Measurements from ENCODE around the gene PLEK2. TPM values are rescaled to one million over a fixed set of nuclear protein-coding genes. Genes with fewer than 3 reads are reported as not detected.
"Not testable (repeated sequence)": the region's sequence is repeated elsewhere in the genome, so short reads cannot be mapped to it uniquely, and the experiment has no call there.

The PLEK2 gene
- total RNA-seq, 1 donor from 2014 or later = 0.53 TPM

- H3K4me3 ChIP-seq = peak overlapping the region in 1 of 2 donors; percentile 68
- H3K36me3 ChIP-seq = no peaks in the 10 kb centered on the region
- intact Hi-C loops (cut with DNase I) = loop anchor here (10.0 kb wide), 1 partner anchor 337 kb away; the partner anchor contains the start of gene RDH11
- H3K9me3 ChIP-seq = no peaks in the 10 kb centered on the region
- DNase-seq (ENCODE audit: low spot score in 2 of 2) = no peak
- no peaks in the 10 kb centered on the region for H3K27me3 ChIP-seq
- H3K4me1 ChIP-seq = peaks cover 6 to 32% of the 10 kb centered on the region in 2 donors
- no peak for TF ChIP-seq CTCF (IDR thresholded peaks at IDR 0.05)
- H3K27ac ChIP-seq = no peak overlapping the region
Observed at GRCh38 chr14:67357969-67358354, 54.0 kb downstream of the PLEK2 start.

GRCh38 chr14:67357186-67357968, 54.6 kb downstream of the PLEK2 start:
- H3K4me3 ChIP-seq = no peak overlapping the region
- TF ChIP-seq CTCF (IDR thresholded peaks at IDR 0.05) = no peak
- no peak for DNase-seq (ENCODE audit: low spot score in 2 of 2)
- no peaks in the 10 kb centered on the region for H3K36me3 ChIP-seq
- H3K9me3 ChIP-seq = no peaks in the 10 kb centered on the region
- peaks cover 6 to 29% of the 10 kb centered on the region in 2 donors for H3K4me1 ChIP-seq
- no peaks in the 10 kb centered on the region for H3K27me3 ChIP-seq
- H3K27ac ChIP-seq = no peak overlapping the region
- intact Hi-C loops (cut with DNase I) = loop anchor here (10.0 kb wide), 1 partner anchor 337 kb away; the partner anchor contains the start of gene RDH11

GRCh38 chr14:67352055-67352454, 59.9 kb downstream of the PLEK2 start:
- no peaks in the 10 kb centered on the region for H3K4me1 ChIP-seq
- TF ChIP-seq CTCF (IDR thresholded peaks at IDR 0.05) = no peak
- H3K27me3 ChIP-seq = no peaks in the 10 kb centered on the region
- H3K36me3 ChIP-seq = peaks cover 31 to 46% of the 10 kb centered on the region in 2 donors
- H3K9me3 ChIP-seq = no peaks in the 10 kb centered on the region
- intact Hi-C loops (cut with DNase I) = loop anchor here (10.0 kb wide), 1 partner anchor 343 kb away; the partner anchor contains the start of gene RDH11
- DNase-seq (ENCODE audit: low spot score in 2 of 2) = no peak
- no peak overlapping the region for H3K4me3 ChIP-seq
- H3K27ac ChIP-seq = no peak overlapping the region

- intact Hi-C loops (cut with DNase I) = no loop called here
- TF ChIP-seq CTCF (IDR thresholded peaks at IDR 0.05) = no peak
- no peaks in the 10 kb centered on the region for H3K9me3 ChIP-seq
- DNase-seq (ENCODE audit: low spot score in 2 of 2) = no peak
- H3K4me3 ChIP-seq = no peak overlapping the region
- peaks cover 59 to 84% of the 10 kb centered on the region in 2 donors for H3K36me3 ChIP-seq
- no peak overlapping the region for H3K27ac ChIP-seq
- no peaks in the 10 kb centered on the region for H3K4me1 ChIP-seq
- no peaks in the 10 kb centered on the region for H3K27me3 ChIP-seq
Observed at GRCh38 chr14:67345583-67345982, 66.4 kb downstream of the PLEK2 start.

- no peaks in the 10 kb centered on the region for H3K27me3 ChIP-seq
Observed at GRCh38 chr14:67343601-67344230, 68.2 kb downstream of the PLEK2 start.

GRCh38 chr14:67341231-67341630, 70.7 kb downstream of the PLEK2 start:
- DNase-seq (ENCODE audit: low spot score in 2 of 2); H3K4me3 ChIP-seq; H3K4me1 ChIP-seq; H3K9me3 ChIP-seq; H3K27ac ChIP-seq; intact Hi-C loops (cut with DNase I); H3K27me3 ChIP-seq: not testable (repeated sequence)
- H3K36me3 ChIP-seq = peaks cover 58 to 83% of the 10 kb centered on the region in 2 donors

More at GRCh38 chr14:67343601-67344230, 68.2 kb downstream of the PLEK2 start:
- Histone ChIP-seq H3K36me3 (peaks cover 52 to 83% of the 10 kb centered on the region in 2 donors), H3K27ac (no peak overlapping the region), H3K9me3 (no peaks in the 10 kb centered on the region), H3K4me3 (no peak overlapping the region), H3K4me1 (no peaks in the 10 kb centered on the region)
- no peak for DNase-seq (ENCODE audit: low spot score in 2 of 2)
- intact Hi-C loops (cut with DNase I) = no loop called here
- no peak for TF ChIP-seq CTCF (IDR thresholded peaks at IDR 0.05)
